ENCODE measurements around the gene TTC3.
"Not testable (repeated sequence)": the region's sequence is repeated elsewhere in the genome, so short reads cannot be mapped to it uniquely, and the experiment has no call there.

Gene TTC3

DNA sequence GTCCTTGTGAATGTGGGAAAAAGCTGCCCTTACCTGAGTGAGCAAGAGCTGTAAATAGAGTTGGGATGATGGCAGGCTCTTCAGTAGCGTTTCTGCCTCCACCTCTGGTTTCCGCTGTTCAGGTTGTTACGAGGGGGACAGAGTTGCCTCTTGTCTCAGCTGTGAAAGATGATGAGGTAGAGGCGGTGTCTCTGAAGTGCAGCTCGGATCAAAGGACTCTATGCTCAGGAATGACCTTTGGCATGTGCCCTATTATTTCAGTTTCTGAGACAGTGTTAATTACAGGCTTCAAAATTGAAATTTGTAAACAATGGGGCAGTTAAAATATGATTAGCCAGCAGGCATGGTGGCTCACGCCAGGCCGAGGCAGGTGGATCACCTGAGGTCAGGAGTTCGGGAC is 123.8 kb downstream of the TTC3 start:
- no peak for DNase-seq (ENCODE audit: low read depth in 2 of 2)

DNA sequence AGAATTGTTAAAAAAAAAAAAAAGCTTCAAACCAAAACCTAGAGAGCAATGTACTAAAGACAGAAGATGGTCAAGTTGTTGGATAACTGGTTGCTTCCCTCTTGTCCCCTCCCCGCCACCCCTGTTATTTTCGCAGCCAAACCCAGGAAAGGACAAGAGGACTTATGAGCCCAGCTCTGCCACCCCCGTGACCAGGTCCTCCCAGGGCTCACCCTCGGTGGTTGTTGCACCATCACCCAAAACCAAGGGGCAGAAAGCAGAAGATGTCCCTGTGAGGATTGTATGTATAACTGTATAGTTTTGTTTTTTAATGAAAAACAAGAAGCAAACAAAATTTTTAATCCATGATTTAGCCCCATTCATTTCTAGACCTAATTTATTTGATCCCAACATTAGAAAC is 124.7 kb downstream of the TTC3 start:
- no peak for DNase-seq (ENCODE audit: low read depth in 2 of 2)

GRCh38 chr21:37199057-37199924 is 126.2 kb downstream of the TTC3 start:
- no peak for DNase-seq (ENCODE audit: low read depth in 2 of 2)

GRCh38 chr21:37200641-37201480 is 127.8 kb downstream of the TTC3 start:
- DNase-seq (ENCODE audit: low read depth in 2 of 2): no peak

GRCh38 chr21:37202221-37203110 is 129.4 kb downstream of the TTC3 start:
- no peak for DNase-seq (ENCODE audit: low read depth in 2 of 2)

GRCh38 chr21:37204580-37204979 is 131.5 kb downstream of the TTC3 start:
- no peak for DNase-seq (ENCODE audit: low read depth in 2 of 2)

DNA sequence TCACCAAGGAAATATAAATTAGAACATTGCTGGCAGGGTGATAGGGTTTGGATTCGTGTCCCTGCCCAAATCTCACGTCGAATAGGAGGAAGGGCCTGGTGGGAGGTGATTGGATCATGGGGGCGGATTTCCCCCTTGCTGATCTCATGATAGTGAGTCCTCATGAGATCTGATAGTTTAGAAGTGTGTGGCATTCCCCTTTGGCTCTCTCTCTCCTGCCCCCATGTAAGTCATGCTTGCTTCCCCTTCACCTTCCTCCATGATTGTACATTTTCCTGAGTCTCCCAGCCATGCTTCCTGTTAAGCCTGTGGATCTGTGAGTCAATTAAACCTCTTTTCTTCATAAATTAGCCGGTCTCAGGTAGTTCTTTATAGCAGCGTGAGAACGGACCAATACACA is 133.4 kb downstream of the TTC3 start:
- DNase-seq (ENCODE audit: low read depth in 2 of 2): no peak

DNA sequence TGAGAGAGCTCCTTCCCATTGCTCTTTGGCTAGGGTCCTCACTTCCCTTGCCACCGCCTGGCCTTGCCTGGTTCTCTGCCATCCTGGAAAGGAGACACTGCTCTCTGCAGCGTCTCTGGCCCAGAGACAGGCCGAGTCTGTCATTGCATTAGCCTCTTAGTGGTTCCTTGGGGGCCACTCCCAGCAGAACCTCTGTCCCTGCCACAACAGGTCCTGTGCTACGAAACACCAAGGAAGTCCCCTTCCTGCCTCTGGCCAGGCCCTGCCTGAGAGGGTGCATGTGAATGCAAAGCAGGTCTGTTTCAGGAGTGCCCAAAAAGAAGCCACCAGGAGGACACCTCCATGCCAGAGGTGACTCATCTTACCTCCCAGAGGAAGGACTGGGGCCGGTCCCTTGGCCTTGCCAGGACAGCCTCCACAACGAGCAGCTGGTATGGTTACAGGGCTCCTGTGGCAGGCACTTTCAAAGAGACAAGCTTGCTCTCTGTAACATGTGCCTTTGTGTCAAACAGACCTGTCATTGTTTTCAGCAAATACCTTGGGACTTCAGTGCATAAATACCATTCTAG is 134.5 kb downstream of the TTC3 start:
- DNase-seq (ENCODE audit: low read depth in 2 of 2): no peak

GRCh38 chr21:37208056-37208721 is 135.1 kb downstream of the TTC3 start:
- no peak for DNase-seq (ENCODE audit: low read depth in 2 of 2)

- DNase-seq (ENCODE audit: low read depth in 2 of 2): no peak
Measured at GRCh38 chr21:37208741-37209225, 135.7 kb downstream of the TTC3 start.

DNA sequence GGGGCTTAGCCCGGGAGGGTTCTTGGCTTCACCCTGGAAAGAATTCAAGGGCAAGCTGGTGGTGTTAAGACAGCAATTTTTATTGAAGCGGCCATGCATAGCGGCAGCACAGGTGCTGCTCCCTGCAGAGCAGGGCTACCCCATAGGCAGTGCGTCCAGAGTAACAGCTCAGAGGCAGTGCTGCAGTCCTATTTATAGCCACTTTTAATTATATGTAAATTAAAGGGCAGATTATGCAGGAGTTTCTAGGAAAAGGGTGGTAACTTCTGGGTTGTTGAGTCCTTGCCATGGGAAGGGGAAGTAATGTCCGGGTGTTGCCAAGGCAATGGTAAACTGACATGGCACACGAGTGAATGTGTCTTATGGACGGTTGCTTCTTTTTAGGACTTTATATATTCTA is 137.1 kb downstream of the TTC3 start:
- no peak for DNase-seq (ENCODE audit: low read depth in 2 of 2)

DNA sequence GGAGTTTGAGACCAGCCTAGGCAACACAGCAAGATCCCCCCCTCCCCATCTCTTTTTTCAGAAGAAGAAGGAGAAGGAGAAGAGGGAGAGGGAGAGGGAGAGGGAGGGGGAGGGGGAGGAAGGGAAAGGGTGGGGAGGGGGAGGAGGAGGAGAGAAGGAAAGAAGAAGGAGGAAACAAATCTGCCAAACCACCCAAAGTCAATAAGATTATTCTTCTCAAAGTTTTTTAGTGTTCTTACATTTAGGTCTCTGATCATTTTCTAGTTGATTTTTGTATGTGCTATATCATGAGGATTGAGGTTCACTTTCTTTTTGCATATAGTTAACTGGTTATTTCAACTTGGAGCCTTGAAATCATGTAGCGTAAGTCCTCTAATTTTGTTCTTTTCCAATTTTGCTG is 137.7 kb downstream of the TTC3 start:
- DNase-seq (ENCODE audit: low read depth in 2 of 2): no peak

- DNase-seq (ENCODE audit: low read depth in 2 of 2): no peak
Measured at GRCh38 chr21:37214952-37215351, 141.9 kb downstream of the TTC3 start.

GRCh38 chr21:37219761-37220432 is 146.8 kb downstream of the TTC3 start:
- no peak for DNase-seq (ENCODE audit: low read depth in 2 of 2)

- peak in 1 of 2 experiments; percentile 16 for DNase-seq (ENCODE audit: low read depth in 2 of 2)
Measured at GRCh38 chr21:37220433-37220980, 147.5 kb downstream of the TTC3 start.

- DNase-seq (ENCODE audit: low read depth in 2 of 2): peak; percentile 65 to 70
Measured at GRCh38 chr21:37220981-37221664, 148.1 kb downstream of the TTC3 start.

GRCh38 chr21:37222248-37222647 is 149.2 kb downstream of the TTC3 start:
- DNase-seq (ENCODE audit: low read depth in 2 of 2): not testable (repeated sequence)

DNA sequence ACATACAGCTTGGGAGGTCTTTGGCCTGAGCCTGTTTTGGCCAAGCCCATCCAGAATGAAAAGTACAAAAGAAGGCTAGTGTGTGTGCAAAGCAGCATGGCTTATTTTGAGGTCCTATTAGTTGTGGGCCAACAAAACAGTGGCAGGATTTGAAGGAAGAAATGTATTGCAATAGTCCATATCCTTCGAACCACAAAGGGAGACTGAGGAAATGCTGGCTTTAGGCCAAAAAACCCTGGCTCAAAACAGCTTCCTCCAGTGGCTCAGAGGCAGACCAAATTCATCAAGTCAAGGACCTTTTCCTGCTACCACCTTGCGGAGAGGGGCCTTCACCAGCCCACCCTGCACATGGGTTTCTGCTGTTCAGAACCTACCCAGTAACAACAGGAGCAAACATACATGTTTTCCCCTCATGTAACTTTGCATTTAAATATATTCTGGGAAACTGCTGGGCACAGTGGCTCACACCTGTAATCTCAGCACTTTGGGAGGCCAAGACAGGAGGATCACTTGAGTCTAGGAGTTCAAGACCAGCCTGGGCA is 150.8 kb downstream of the TTC3 start:
- no peak for DNase-seq (ENCODE audit: low read depth in 2 of 2)

Measured in fibroblast of skin of left biceps (primary cell).